SK-N-SH (cell line): ENCODE data around the gene PPP1R12B.
A peak's percentile ranks its signal among the peaks of the same experiment; 100 is the strongest.

Experiments
- CHD2 ChIP-seq: fragments of 150-350 bp; IDR thresholded peaks from 2 replicates; pipeline ENCODE4 v1.6.1; 2018; ENCODE audit warnings: low read length; ENCODE audit not compliant: partially characterized antibody
- ELF1 ChIP-seq: IDR thresholded peaks from 2 replicates; pipeline ENCODE4 v1.4.0; 2012
- JUND ChIP-seq: IDR thresholded peaks from 2 replicates; pipeline ENCODE4 v1.4.0; 2012
- MXI1 ChIP-seq: IDR thresholded peaks from 2 replicates; pipeline ENCODE4 v1.6.1; 2012; ENCODE audit warnings: mild to moderate bottlenecking, low read depth, low read length, improper control_type of control experiment
- POLR2AphosphoS5 ChIP-seq: IDR thresholded peaks from 2 replicates; pipeline ENCODE4 v1.6.1; 2012; ENCODE audit warnings: low read depth, low read length
- RAD21 ChIP-seq: IDR thresholded peaks from 2 replicates; pipeline ENCODE4 v1.6.1; 2012; ENCODE audit warnings: mild to moderate bottlenecking, low read length
- RFX5 ChIP-seq: IDR thresholded peaks from 2 replicates; pipeline ENCODE4 v1.6.1; 2012; ENCODE audit warnings: mild to moderate bottlenecking, improper control_type of control experiment, low read length
- SMC3 ChIP-seq: IDR thresholded peaks from 2 replicates; pipeline ENCODE4 v1.6.1; 2012; ENCODE audit warnings: low read depth, low read length, improper control_type of control experiment
- TAF1 ChIP-seq: IDR thresholded peaks from 2 replicates; pipeline ENCODE4 v1.6.1; 2012; ENCODE audit warnings: low read depth, mild to moderate bottlenecking, low read length, moderate library complexity, borderline replicate concordance
- TCF12 ChIP-seq: IDR thresholded peaks from 2 replicates; pipeline ENCODE4 v1.4.0; 2012
- USF2 ChIP-seq: fragments of 150-350 bp; IDR thresholded peaks from 2 replicates; pipeline ENCODE4 v1.6.1; 2017; ENCODE audit warnings: antibody characterized with exemption, low read length, low read depth, borderline replicate concordance
- TF ChIP-seq, protein P1 (sequence below): fragments of 200-600 bp; sonication (generic); IDR thresholded peaks from 2 replicates; pipeline ENCODE4 v1.6.1; 2017; ENCODE audit warnings: antibody characterized with exemption, mild to moderate bottlenecking, moderate library complexity

GRCh38 chr1:202586018-202586821 lies 237.7 kb downstream of the PPP1R12B start:
- TF ChIP-seq, protein P1, sequence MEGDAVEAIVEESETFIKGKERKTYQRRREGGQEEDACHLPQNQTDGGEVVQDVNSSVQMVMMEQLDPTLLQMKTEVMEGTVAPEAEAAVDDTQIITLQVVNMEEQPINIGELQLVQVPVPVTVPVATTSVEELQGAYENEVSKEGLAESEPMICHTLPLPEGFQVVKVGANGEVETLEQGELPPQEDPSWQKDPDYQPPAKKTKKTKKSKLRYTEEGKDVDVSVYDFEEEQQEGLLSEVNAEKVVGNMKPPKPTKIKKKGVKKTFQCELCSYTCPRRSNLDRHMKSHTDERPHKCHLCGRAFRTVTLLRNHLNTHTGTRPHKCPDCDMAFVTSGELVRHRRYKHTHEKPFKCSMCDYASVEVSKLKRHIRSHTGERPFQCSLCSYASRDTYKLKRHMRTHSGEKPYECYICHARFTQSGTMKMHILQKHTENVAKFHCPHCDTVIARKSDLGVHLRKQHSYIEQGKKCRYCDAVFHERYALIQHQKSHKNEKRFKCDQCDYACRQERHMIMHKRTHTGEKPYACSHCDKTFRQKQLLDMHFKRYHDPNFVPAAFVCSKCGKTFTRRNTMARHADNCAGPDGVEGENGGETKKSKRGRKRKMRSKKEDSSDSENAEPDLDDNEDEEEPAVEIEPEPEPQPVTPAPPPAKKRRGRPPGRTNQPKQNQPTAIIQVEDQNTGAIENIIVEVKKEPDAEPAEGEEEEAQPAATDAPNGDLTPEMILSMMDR: no peak
- TF ChIP-seq CHD2 (no peak), RAD21 (no peak), RFX5 (no peak), SMC3 (no peak), MXI1 (no peak), POLR2AphosphoS5 (no peak), TCF12 (peak; percentile 40; the same call in 1 of the 2 replicates), ELF1 (no peak), USF2 (no peak), JUND (no peak), TAF1 (no peak)
